GM19193 (cell line): Measurements from ENCODE around the gene PADI1.

Experiments
- POLR2A ChIP-seq: IDR thresholded peaks from 4 replicates; pipeline ENCODE4 v1.6.1; 2011; ENCODE audit not compliant: insufficient read depth, insufficient read length; ENCODE audit errors: extremely low read depth

PADI1 gene

GRCh38 chr1:17204546-17205440 lies at the start of gene PADI1:
Gene PADI1, plus strand, starts transcription at chr1:17205128. Its CDS starts 90 bp downstream, at chr1:17205218.
- TF ChIP-seq POLR2A: no peak

GRCh38 chr1:17155257-17155920 lies 49.5 kb upstream of the PADI1 start:
- TF ChIP-seq POLR2A: no peak

- no peak for TF ChIP-seq POLR2A
Measured at GRCh38 chr1:17156108-17156507, 48.8 kb upstream of the PADI1 start.

- TF ChIP-seq POLR2A: no peak
Measured at GRCh38 chr1:17158961-17159360, 46.0 kb upstream of the PADI1 start.

GRCh38 chr1:17161137-17161740 lies 43.7 kb upstream of the PADI1 start:
- TF ChIP-seq POLR2A: no peak

- TF ChIP-seq POLR2A: no peak
Measured at GRCh38 chr1:17161926-17162800, 42.8 kb upstream of the PADI1 start.

- TF ChIP-seq POLR2A: no peak
Measured at GRCh38 chr1:17162941-17163340, 42.0 kb upstream of the PADI1 start.

- no peak for TF ChIP-seq POLR2A
Measured at GRCh38 chr1:17163371-17163770, 41.6 kb upstream of the PADI1 start.

GRCh38 chr1:17163789-17164666 lies 40.9 kb upstream of the PADI1 start:
- no peak for TF ChIP-seq POLR2A

- no peak for TF ChIP-seq POLR2A
Measured at GRCh38 chr1:17165823-17166222, 39.1 kb upstream of the PADI1 start.

GRCh38 chr1:17167041-17167785 lies 37.7 kb upstream of the PADI1 start:
- no peak for TF ChIP-seq POLR2A

- TF ChIP-seq POLR2A: no peak
Measured at GRCh38 chr1:17167786-17168090, 37.2 kb upstream of the PADI1 start.
